ENCODE results near the gene FBXO40. TPM values are rescaled to one million over a fixed set of nuclear protein-coding genes. Genes with fewer than 3 reads are reported as not detected.

The FBXO40 gene
- total and polyA plus RNA-seq, 2 of the 13 experiments (the other 11 are each of a cell fraction or from before 2014, with no cell fraction given), result not detected

DNA sequence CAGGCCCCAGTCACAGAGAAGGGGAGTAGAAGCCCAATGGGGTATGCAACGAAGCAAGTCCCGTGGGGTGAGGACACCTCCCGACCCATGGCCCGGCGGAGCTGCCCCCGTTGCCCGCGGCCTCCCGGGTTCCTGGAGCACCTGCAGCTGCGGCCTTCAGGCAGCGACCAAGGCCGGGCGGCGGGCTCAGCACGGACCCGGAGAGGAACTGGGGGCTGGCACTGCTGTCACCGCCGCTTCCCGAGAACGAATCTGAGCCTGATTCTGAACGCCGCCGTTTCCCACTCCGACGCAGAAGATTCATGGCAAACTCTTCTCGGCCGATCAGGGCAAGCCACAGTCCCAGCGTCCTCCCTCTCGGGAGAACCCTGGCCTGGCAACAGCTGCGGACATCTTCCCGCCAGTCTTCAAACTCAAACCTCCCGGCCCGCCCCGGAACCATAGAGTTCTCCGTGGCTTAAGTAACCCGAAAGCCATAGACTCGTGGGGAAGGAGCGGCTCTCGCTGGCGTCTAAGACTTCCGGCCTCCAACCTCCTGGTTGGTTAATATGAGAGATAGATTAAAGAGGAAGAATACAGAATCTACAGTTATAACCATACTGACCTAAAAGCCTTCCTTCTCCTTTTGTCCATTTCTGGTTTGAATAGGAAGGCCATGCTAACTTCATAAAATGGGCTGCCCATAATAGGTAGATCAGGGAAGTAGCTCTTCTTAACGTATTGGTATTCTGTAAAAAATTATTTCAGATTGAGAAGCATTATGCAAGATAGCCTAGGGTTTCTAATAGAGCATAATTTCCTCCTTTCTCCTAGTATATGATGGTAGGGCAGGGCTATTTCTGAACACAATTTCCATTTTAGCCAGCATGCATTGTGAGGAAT is 47.4 kb upstream of the FBXO40 start, which contains the start of gene POLQ (continued):
- TF ChIP-seq SMARCE1 (IDR thresholded peaks at IDR 0.05; ENCODE audit: borderline replicate concordance) (no peak), AKAP8 (CRISPR knock-in tag; IDR thresholded peaks at IDR 0.05) (no peak), GLI4 (CRISPR knock-in tag; IDR thresholded peaks at IDR 0.05; ENCODE audit: borderline replicate concordance) (no peak), ZNF589 (CRISPR knock-in tag; conservative IDR thresholded peaks at IDR 0.05) (no peak), ZSCAN22 (CRISPR knock-in tag; IDR thresholded peaks at IDR 0.05) (no peak), ZFAT (CRISPR knock-in tag; conservative IDR thresholded peaks at IDR 0.05) (0 out of 2 replicates have a peak, but pooled peaks have one; percentile 52), FOXK1 (CRISPR knock-in tag; IDR thresholded peaks at IDR 0.05; ENCODE audit: borderline replicate concordance, low read depth) (peak; percentile 76; the same call in 1 of the 2 replicates), ONECUT2 (CRISPR knock-in tag; IDR thresholded peaks at IDR 0.05) (no peak), REL (CRISPR knock-in tag; conservative IDR thresholded peaks at IDR 0.05) (no peak), MZF1 (CRISPR knock-in tag; IDR thresholded peaks at IDR 0.05; ENCODE audit: borderline replicate concordance) (no peak), ZNF839 (CRISPR knock-in tag; IDR thresholded peaks at IDR 0.05; ENCODE audit: borderline replicate concordance) (no peak), ARHGAP35 (CRISPR knock-in tag; IDR thresholded peaks at IDR 0.05; ENCODE audit: borderline replicate concordance) (no peak), BORCS8-MEF2B (CRISPR knock-in tag; IDR thresholded peaks at IDR 0.05) (peak; percentile 84), KMT2A (CRISPR knock-in tag; IDR thresholded peaks at IDR 0.05) (peak; percentile 75), MXI1 (IDR thresholded peaks at IDR 0.05; ENCODE audit: borderline replicate concordance, low read depth, low read length) (peak; percentile 35; the same call in 1 of the 3 replicates), PTBP1 (IDR thresholded peaks at IDR 0.05; ENCODE audit: low read depth, low read length, poor library complexity, severe bottlenecking) (no peak), ZBTB8A (CRISPR knock-in tag; IDR thresholded peaks at IDR 0.05; ENCODE audit: borderline replicate concordance, low read depth) (no peak)
- TF ChIP-seq, protein P1, sequence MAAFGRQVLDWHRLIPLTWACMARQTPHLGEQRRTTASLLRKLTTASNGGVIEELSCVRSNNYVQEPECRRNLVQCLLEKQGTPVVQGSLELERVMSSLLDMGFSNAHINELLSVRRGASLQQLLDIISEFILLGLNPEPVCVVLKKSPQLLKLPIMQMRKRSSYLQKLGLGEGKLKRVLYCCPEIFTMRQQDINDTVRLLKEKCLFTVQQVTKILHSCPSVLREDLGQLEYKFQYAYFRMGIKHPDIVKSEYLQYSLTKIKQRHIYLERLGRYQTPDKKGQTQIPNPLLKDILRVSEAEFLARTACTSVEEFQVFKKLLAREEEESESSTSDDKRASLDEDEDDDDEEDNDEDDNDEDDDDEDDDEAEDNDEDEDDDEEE (CRISPR knock-in tag; IDR thresholded peaks at IDR 0.05), result no peak
- TF ChIP-seq, protein P2, sequence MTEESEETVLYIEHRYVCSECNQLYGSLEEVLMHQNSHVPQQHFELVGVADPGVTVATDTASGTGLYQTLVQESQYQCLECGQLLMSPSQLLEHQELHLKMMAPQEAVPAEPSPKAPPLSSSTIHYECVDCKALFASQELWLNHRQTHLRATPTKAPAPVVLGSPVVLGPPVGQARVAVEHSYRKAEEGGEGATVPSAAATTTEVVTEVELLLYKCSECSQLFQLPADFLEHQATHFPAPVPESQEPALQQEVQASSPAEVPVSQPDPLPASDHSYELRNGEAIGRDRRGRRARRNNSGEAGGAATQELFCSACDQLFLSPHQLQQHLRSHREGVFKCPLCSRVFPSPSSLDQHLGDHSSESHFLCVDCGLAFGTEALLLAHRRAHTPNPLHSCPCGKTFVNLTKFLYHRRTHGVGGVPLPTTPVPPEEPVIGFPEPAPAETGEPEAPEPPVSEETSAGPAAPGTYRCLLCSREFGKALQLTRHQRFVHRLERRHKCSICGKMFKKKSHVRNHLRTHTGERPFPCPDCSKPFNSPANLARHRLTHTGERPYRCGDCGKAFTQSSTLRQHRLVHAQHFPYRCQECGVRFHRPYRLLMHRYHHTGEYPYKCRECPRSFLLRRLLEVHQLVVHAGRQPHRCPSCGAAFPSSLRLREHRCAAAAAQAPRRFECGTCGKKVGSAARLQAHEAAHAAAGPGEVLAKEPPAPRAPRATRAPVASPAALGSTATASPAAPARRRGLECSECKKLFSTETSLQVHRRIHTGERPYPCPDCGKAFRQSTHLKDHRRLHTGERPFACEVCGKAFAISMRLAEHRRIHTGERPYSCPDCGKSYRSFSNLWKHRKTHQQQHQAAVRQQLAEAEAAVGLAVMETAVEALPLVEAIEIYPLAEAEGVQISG (CRISPR knock-in tag; IDR thresholded peaks at IDR 0.05), result peak; percentile 100
- TF ChIP-seq, protein P3, sequence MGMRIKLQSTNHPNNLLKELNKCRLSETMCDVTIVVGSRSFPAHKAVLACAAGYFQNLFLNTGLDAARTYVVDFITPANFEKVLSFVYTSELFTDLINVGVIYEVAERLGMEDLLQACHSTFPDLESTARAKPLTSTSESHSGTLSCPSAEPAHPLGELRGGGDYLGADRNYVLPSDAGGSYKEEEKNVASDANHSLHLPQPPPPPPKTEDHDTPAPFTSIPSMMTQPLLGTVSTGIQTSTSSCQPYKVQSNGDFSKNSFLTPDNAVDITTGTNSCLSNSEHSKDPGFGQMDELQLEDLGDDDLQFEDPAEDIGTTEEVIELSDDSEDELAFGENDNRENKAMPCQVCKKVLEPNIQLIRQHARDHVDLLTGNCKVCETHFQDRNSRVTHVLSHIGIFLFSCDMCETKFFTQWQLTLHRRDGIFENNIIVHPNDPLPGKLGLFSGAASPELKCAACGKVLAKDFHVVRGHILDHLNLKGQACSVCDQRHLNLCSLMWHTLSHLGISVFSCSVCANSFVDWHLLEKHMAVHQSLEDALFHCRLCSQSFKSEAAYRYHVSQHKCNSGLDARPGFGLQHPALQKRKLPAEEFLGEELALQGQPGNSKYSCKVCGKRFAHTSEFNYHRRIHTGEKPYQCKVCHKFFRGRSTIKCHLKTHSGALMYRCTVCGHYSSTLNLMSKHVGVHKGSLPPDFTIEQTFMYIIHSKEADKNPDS (CRISPR knock-in tag; IDR thresholded peaks at IDR 0.05), result peak; percentile 72

Data from HepG2 (cell line).